ENCODE measurements around the gene HTR2A.

Gene HTR2A

DNA sequence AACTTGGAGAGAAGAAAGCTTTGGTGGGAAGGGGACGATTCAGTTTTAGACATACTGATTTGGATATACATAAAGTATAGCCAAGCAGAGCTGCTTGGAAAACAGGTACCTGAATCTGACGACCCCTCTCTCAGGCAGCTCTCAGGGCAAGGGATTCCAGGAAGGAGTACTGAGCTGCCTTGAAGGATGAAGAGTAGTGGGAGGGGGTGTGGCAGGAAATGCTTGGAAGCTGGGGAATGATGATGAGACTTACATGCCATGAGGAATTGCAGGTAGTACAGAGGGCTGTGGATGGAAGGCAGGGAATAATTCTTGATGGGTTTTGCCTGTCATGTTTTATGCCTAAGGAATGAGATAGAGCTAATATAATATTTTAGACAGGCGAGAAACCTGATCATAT, 38.7 kb downstream of the HTR2A start:
- FAIRE-seq (no peak), DNase-seq (ENCODE audit: insufficient read length, low spot score) (no peak)
- no peak for TF ChIP-seq TAF1 (IDR thresholded peaks at IDR 0.05; ENCODE audit: low read depth, low read length)
- TF ChIP-seq SPI1 (IDR thresholded peaks at IDR 0.05; ENCODE audit: low read depth, low read length), result no peak
- no peak for TF ChIP-seq PAX5 (IDR thresholded peaks at IDR 0.05; ENCODE audit: insufficient read depth, low read length, severe bottlenecking)
- TF ChIP-seq POLR2AphosphoS5 (IDR thresholded peaks at IDR 0.05; ENCODE audit: low read depth, low read length), result no peak
- TF ChIP-seq POLR2A (IDR thresholded peaks at IDR 0.05; ENCODE audit: low read depth, low read length), result no peak
- TF ChIP-seq POU2F2 (IDR thresholded peaks at IDR 0.05; ENCODE audit: low read depth, low read length), result no peak

DNA sequence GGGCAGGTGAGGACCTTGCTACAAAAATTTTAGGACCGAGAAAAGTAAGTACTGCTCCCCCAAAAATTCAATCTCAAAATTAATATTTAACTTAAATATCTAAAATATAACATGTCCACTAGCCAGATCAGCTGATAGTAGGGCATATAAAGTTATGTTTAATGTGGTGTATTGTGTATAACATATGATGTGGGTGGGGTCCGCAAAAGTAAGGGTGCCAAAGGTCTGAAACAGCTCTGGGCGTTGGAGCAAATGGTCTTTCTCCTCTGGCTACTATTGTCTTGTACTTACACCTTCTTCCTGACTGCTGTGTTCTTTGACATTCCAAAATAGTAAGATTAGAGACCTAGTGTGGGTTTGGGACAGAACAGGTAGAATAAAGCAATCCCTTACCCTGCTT, 41.2 kb downstream of the HTR2A start:
- FAIRE-seq (no peak), DNase-seq (ENCODE audit: insufficient read length, low spot score) (no peak)
- no peak for TF ChIP-seq SPI1 (IDR thresholded peaks at IDR 0.05; ENCODE audit: low read depth, low read length)
- no peak for TF ChIP-seq PAX5 (IDR thresholded peaks at IDR 0.05; ENCODE audit: insufficient read depth, low read length, severe bottlenecking)
- no peak for TF ChIP-seq POLR2A (IDR thresholded peaks at IDR 0.05; ENCODE audit: low read depth, low read length)
- no peak for TF ChIP-seq POU2F2 (IDR thresholded peaks at IDR 0.05; ENCODE audit: low read depth, low read length)
- TF ChIP-seq TAF1 (IDR thresholded peaks at IDR 0.05; ENCODE audit: low read depth, low read length), result no peak
- TF ChIP-seq POLR2AphosphoS5 (IDR thresholded peaks at IDR 0.05; ENCODE audit: low read depth, low read length), result no peak

DNA sequence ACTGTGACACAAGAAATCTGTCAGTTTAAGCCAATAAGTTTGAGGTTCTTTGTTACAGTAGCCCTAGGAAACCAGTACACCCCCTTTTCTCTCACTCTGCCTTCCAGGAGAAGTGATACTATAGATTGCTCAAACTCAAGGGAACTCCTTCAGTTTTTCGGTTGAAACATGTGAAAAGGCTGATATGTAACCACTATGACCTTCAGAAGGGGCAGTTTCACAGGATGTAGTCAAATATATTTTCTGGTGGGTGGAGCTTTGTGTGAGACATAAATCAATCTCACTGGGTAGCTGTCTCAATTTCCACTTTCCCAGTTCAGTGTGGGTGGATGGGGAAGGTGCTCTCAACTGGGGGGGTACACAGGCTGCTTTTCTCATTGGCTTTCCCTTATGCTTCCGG, 41.7 kb downstream of the HTR2A start:
- peak; percentile 81 for FAIRE-seq
- TF ChIP-seq POLR2A (IDR thresholded peaks at IDR 0.05; ENCODE audit: low read depth, low read length) (no peak), SPI1 (IDR thresholded peaks at IDR 0.05; ENCODE audit: low read depth, low read length) (peak; percentile 72), POU2F2 (IDR thresholded peaks at IDR 0.05; ENCODE audit: low read depth, low read length) (no peak), POLR2AphosphoS5 (IDR thresholded peaks at IDR 0.05; ENCODE audit: low read depth, low read length) (no peak), PAX5 (IDR thresholded peaks at IDR 0.05; ENCODE audit: insufficient read depth, low read length, severe bottlenecking) (no peak)
- no peak for DNase-seq (ENCODE audit: insufficient read length, low spot score)

DNA sequence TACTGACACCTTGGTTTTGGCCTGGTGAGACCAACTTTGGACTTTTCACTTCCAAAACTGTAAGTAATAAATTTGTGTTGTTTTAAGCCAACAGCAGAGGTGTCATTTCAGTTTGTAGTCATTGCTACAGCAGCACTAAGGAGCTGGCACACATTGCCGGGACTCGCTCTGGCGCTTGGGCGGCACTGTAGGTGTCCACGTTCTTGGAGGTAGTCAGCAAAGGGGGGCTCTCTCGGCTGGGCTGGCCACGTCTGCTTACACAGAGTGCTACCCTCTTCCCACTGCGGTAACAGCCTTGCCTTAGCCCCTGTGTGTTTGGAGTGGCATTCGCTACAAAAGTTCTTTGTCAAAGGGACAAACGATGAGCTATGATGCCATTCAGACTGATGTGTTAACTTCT, 44.7 kb downstream of the HTR2A start:
- TF ChIP-seq SPI1 (IDR thresholded peaks at IDR 0.05; ENCODE audit: low read depth, low read length) (no peak), TAF1 (IDR thresholded peaks at IDR 0.05; ENCODE audit: low read depth, low read length) (no peak), PAX5 (IDR thresholded peaks at IDR 0.05; ENCODE audit: insufficient read depth, low read length, severe bottlenecking) (no peak), POLR2AphosphoS5 (IDR thresholded peaks at IDR 0.05; ENCODE audit: low read depth, low read length) (no peak), POLR2A (IDR thresholded peaks at IDR 0.05; ENCODE audit: low read depth, low read length) (no peak), POU2F2 (IDR thresholded peaks at IDR 0.05; ENCODE audit: low read depth, low read length) (no peak)
- DNase-seq (ENCODE audit: insufficient read length, low spot score) (no peak), FAIRE-seq (no peak)

GRCh38 chr13:46850214-46850613, 46.6 kb downstream of the HTR2A start:
- TF ChIP-seq SPI1 (IDR thresholded peaks at IDR 0.05; ENCODE audit: low read depth, low read length), result no peak
- TF ChIP-seq TAF1 (IDR thresholded peaks at IDR 0.05; ENCODE audit: low read depth, low read length), result no peak
- TF ChIP-seq POU2F2 (IDR thresholded peaks at IDR 0.05; ENCODE audit: low read depth, low read length), result no peak
- no peak for TF ChIP-seq PAX5 (IDR thresholded peaks at IDR 0.05; ENCODE audit: insufficient read depth, low read length, severe bottlenecking)
- TF ChIP-seq POLR2AphosphoS5 (IDR thresholded peaks at IDR 0.05; ENCODE audit: low read depth, low read length), result no peak
- TF ChIP-seq POLR2A (IDR thresholded peaks at IDR 0.05; ENCODE audit: low read depth, low read length), result no peak
- no peak for DNase-seq (ENCODE audit: insufficient read length, low spot score)
- FAIRE-seq, result peak; percentile 72

DNA sequence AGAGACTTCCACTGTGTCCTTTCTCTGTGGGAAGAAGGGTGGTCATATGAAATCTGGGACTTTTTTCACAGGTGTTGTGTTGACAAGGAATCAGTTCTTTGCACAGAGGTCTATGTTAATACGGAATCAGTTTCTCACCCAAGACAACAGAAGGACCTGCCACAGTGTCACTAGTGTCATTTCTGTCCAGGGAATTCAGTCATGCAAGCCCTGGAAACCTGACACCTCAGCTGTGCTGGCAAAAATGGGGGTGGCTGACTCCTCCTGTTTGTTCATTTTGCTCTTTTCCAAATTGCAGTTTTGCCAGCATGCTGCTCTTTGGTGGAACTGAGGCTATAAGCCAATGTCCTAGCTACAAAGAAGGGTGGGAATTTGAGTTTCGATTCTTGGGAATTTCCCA, 50.1 kb downstream of the HTR2A start:
- DNase-seq (ENCODE audit: insufficient read length, low spot score) (no peak), FAIRE-seq (no peak)
- TF ChIP-seq TAF1 (IDR thresholded peaks at IDR 0.05; ENCODE audit: low read depth, low read length) (no peak), POLR2A (IDR thresholded peaks at IDR 0.05; ENCODE audit: low read depth, low read length) (no peak), PAX5 (IDR thresholded peaks at IDR 0.05; ENCODE audit: insufficient read depth, low read length, severe bottlenecking) (no peak), POLR2AphosphoS5 (IDR thresholded peaks at IDR 0.05; ENCODE audit: low read depth, low read length) (no peak), POU2F2 (IDR thresholded peaks at IDR 0.05; ENCODE audit: low read depth, low read length) (no peak), SPI1 (IDR thresholded peaks at IDR 0.05; ENCODE audit: low read depth, low read length) (no peak)

DNA sequence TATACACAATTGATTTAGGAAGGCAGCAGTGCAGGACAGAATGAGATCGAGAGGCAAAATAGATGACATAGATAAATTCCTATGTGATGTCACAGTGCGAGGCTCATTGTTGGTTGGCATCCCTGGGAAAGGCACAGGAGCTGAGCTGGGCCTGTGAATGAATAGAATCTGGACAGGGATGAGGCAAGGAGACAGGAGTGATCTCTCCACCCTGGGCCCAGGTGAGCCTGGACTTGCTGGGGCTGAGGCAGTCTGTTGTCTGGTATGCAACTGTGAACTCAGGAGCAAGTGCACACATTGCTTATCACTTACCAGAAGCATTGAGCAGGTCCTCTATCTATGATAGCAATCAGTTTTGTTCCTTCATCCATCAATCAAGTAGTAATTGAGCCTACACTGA, 51.7 kb downstream of the HTR2A start:
- DNase-seq (ENCODE audit: insufficient read length, low spot score) (no peak), FAIRE-seq (no peak)
- TF ChIP-seq POLR2A (IDR thresholded peaks at IDR 0.05; ENCODE audit: low read depth, low read length) (no peak), POLR2AphosphoS5 (IDR thresholded peaks at IDR 0.05; ENCODE audit: low read depth, low read length) (no peak), SPI1 (IDR thresholded peaks at IDR 0.05; ENCODE audit: low read depth, low read length) (no peak), PAX5 (IDR thresholded peaks at IDR 0.05; ENCODE audit: insufficient read depth, low read length, severe bottlenecking) (no peak), TAF1 (IDR thresholded peaks at IDR 0.05; ENCODE audit: low read depth, low read length) (no peak)

GRCh38 chr13:46844431-46844830, 52.4 kb downstream of the HTR2A start:
- FAIRE-seq, result no peak
- no peak for DNase-seq (ENCODE audit: insufficient read length, low spot score)

GRCh38 chr13:46839399-46839798, 57.5 kb downstream of the HTR2A start:
- no peak for FAIRE-seq
- no peak for DNase-seq (ENCODE audit: insufficient read length, low spot score)

More at GRCh38 chr13:46844431-46844830, 52.4 kb downstream of the HTR2A start:
- TF ChIP-seq PAX5 (IDR thresholded peaks at IDR 0.05; ENCODE audit: insufficient read depth, low read length, severe bottlenecking) (no peak), POLR2A (IDR thresholded peaks at IDR 0.05; ENCODE audit: low read depth, low read length) (no peak), TAF1 (IDR thresholded peaks at IDR 0.05; ENCODE audit: low read depth, low read length) (no peak), POLR2AphosphoS5 (IDR thresholded peaks at IDR 0.05; ENCODE audit: low read depth, low read length) (no peak), POU2F2 (IDR thresholded peaks at IDR 0.05; ENCODE audit: low read depth, low read length) (no peak), SPI1 (IDR thresholded peaks at IDR 0.05; ENCODE audit: low read depth, low read length) (no peak)

GRCh38 chr13:46834657-46835056, 62.2 kb downstream of the HTR2A start:
- DNase-seq (ENCODE audit: insufficient read length, low spot score) (no peak), FAIRE-seq (no peak)
- TF ChIP-seq POLR2A (IDR thresholded peaks at IDR 0.05; ENCODE audit: low read depth, low read length), result no peak
- TF ChIP-seq POLR2AphosphoS5 (IDR thresholded peaks at IDR 0.05; ENCODE audit: low read depth, low read length), result no peak
- no peak for TF ChIP-seq PAX5 (IDR thresholded peaks at IDR 0.05; ENCODE audit: insufficient read depth, low read length, severe bottlenecking)

More at GRCh38 chr13:46839399-46839798, 57.5 kb downstream of the HTR2A start:
- no peak for TF ChIP-seq POU2F2 (IDR thresholded peaks at IDR 0.05; ENCODE audit: low read depth, low read length)
- no peak for TF ChIP-seq PAX5 (IDR thresholded peaks at IDR 0.05; ENCODE audit: insufficient read depth, low read length, severe bottlenecking)
- no peak for TF ChIP-seq POLR2A (IDR thresholded peaks at IDR 0.05; ENCODE audit: low read depth, low read length)
- TF ChIP-seq TAF1 (IDR thresholded peaks at IDR 0.05; ENCODE audit: low read depth, low read length), result no peak
- no peak for TF ChIP-seq POLR2AphosphoS5 (IDR thresholded peaks at IDR 0.05; ENCODE audit: low read depth, low read length)
- TF ChIP-seq SPI1 (IDR thresholded peaks at IDR 0.05; ENCODE audit: low read depth, low read length), result no peak

Measured in GM12891 (cell line).